Measurements from ENCODE around the gene NFIX.

Gene NFIX

DNA sequence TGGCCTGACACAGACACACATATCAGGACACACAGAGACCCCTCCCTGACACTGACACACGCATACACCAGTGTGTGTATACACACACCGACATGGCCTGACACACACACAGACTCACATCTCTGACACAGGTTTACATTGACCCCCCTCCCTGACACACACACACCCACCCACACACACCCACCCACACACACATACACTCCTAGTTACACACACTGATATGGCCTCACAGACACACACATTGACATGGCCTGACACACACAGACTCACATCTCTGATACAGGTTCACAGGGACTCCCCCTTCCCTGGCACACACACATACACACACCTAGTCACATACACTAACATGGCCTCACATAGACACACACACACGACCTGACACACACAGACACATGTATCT is 4.4 kb upstream of the NFIX start:
- no peak for DNase-seq

DNA sequence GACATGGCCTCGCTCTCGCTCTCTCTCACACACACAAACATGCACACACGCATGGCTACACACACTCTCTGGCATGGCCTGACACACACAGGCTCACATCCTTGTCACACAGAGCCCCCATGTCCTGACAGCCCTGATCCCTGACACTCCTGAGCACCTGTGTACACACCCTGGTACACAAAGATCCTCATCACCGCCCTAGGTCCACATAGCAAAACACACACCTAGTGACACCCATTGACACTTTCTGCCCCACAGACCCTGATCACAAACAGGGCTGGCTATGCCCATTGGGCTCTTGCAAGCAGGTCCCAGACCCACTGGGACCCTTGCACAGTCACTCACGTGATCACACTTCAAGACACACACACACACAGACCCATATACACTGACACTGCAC is 4.0 kb upstream of the NFIX start:
- no peak for DNase-seq

DNA sequence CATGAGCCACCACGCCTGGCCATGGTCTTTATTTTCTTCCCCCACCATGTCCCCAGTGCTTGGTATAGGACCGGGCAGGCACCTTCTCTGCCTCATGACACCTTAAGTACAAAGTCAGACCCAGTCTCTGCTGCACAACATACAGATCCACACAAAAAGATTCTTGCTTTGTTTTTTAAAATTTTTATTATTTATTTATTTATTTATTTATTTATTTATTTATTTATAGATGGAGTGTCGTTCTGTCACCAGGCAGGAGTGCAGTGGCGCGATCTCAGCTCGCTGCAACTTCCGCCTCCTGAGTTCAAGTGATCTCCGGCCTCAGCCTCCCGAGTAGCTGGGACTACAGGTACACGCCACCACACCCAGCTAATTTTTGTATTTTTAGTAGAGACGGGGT is 2.5 kb upstream of the NFIX start:
- no peak for DNase-seq

DNA sequence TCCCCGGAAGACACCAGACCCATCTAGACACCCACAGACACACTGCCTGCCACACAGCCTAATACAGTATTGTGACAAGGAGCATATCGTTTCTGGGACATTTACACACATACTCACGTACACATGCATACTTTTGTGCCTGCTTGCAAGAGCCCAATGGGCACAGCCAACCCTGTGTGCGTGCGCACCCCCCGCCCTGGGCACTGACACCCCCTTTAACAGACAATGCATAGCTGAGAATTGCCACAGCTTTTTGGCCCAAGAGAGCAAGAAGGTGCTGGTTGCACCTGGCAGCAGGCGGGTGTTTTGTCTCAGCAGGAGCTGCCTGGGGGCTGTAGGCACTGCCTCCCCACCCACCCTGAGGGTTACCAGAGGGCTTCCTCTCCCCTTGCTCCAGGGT is 1.7 kb upstream of the NFIX start:
- no peak for DNase-seq

DNA sequence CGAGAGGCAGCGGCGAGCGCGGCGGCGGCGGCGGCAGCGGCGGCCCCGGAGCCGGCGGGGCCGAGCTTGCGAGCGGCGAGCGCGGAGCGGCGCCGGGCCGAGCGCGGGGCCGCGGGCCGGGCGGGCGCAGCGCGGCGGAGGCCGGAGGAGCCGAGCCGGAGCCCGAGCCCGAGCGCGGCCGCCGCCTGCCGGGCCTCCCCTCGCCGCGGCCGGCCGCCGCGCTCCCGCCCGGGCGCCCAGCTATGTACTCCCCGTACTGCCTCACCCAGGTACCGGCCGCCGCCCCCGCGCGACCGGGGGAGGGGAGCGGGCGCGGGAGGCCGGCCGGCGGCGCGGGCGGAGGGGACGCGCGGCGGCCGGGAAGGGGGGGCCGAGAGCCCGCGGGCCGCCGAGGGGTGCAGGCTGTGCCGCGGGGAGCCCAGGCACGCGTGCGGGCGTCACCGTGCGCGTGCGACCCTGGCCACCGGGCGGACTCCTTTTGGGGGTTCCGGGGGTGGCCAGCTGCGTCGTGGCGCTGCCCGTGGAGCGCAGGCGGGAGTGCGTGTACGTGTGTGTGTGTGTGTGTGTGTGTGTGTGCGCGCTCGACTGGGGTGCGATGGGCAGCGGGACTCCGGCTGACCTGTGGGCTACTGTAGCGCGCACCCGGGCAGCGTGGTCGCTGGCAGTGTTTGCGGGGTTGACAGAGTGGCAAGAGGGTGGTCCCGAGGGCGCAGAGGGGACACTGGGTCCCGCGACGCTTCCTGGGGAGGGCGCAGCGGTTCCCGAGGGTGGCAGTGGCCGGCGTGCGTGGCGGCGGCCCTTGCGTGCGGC is 526 bp downstream of the NFIX start:
- no peak for DNase-seq

DNA sequence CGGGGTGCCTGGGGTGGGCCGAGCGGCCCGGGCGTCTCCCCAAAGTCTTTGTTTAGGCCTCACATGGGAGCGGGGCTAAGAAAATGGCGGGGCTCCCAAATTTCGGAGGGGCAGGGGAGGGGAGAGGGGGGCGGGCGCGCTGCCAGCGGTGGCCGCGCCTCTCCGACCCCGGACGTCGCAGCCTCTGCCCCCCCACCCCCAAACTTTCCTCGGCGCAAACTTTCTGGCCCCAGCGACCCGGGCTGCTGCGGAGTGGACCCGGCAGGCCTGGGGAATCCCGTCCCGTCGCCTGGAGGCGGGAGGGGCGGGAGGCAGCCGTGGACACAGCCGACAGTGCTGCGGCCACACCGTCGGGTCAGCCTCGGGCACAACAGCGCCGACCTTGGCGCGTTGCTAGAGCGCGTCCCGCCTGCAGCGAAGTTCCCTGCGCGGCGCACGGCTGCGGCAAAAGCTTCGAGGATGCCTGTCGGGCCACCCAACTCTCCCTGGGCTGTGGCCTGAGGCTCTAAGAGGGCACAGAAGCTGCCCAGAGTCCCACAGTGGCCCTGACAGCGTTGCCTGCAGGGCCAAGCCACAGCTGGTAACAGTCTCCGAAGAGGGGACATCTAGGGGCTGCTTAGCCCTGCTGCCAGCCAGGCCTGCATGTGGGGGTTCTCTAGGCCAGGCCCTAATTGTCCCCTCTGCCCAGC is 1.3 kb downstream of the NFIX start:
- no peak for DNase-seq

DNA sequence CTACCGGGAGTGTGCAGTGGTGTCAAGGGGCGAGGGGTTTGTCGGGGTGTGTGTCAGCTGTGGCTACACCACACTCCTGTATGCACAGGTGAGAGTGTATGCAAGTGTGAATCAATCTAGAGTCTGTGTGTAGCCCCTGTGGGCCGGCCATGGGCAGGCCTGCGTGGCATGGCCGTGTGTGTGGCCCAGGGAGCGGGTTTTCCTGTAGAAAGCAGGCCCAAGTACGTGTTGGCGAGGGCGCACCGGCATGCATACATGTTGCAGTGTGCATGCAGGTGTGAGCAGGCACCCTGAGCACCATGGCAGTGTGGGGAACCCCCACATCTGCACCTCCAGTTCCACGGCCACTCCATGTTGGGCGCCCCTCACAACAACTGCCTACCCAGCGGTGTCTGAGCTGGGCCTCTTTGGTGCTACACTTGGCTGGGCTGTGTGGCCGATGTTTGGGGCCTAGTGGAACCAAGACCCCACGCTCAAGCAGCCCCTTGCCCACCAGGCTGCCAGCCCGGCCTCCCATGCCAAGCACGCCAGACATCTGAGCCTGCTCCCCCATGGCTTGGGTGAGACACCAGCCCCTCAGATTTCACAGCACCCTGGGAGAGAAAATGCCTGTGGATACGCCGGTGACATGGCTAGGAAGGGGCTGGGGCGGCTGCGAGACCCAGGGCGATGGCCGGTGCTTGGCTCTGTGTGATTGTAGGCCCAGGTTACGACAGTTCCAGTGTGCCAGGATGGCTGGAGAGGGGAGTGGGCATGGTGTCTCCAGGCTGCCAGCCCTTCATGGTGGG is 2.1 kb downstream of the NFIX start:
- DNase-seq = no peak

DNA sequence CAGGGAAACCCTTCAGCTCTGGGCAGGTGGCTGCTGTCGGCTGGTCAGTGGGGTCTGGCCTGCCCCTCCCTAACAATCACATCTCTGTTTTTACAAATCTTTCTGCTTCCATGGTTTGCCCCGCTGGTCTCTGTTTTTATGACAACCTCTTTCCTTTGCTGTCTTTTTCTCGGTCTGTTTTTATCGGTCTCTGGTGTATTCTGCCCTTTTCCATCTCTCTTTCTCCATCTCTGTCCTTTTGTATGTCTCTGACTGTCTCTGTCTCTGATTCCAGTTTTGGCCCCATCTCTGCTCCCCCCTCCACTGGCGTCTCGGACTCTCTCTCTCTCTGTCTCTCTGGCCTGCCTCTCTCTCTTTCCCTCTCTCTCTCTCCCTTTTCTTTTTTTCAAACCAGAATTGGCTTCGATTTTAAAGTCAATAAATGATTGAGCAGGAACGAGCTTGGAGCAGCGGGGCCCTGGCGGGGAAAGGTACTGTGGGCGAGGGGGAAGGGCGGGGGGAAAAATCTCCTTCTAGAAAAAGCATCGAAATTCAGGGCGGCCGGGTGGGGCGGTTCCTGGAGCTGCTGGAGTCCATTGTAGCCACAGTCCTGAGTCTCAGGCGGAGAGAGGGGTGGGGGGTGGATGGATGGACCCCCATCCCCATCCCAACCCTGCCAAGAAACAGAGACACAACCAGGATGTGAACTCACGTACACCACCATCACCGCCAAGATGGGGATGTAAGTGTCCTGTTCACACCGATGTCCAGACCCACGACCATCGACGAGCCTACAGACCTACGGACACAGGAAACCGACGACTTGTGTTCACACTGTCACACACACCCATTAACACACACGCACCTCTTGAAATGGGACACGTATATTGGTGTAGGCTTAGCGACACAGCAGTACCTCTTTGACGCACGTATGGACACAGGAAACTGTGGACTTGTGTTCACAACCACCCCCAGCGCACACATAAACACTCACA is 3.0 kb downstream of the NFIX start:
- DNase-seq = no peak

DNA sequence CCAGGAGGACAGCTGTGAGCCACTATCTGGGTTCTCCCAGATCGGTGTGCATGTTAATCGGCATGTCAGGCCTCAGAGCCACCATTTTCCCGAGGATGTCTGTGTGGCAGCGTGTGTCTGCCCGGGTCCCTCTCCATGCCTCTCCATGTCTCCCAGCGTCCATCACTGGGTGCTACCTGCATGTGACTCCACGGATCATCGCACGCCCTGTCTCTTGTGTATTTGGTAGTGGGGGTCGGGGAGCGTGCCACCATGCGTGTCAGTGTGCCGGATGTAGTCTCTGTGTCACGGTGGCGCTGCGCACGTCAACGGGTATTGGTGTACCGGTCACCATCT is 5.9 kb downstream of the NFIX start:
- no peak for DNase-seq

DNA sequence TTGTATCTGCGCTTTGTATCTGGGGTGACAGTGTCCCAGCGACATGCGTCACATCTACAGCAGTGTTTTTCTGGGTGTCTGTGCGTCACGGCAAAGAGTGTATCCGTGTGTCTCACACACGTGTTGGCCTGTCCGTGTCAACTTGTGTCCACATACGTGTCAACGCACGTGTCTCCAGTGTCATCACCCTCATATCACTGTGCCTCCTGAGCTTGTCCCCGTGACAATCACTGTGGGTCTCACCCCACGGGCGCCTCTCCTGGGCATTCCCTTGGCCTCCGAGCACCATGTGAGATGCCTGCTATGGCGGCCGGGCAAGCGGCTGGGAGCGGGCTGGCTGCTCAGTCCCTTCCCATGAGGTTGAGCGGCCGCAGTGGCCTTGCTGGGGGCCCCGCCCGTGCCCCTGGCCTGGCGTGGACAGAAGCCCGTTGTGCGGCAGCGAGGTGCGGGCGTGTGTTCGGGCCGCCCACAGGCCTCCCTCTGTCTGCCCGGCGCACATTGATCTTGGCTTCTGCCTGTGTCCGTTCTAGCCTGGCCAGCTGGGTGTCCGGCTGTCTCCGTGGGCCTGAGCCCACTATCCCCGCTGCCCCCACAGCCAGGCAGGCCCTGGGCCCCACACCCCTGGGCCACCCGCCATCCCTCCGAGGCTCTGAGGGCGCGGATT is 6.4 kb downstream of the NFIX start:
- no peak for DNase-seq

DNA sequence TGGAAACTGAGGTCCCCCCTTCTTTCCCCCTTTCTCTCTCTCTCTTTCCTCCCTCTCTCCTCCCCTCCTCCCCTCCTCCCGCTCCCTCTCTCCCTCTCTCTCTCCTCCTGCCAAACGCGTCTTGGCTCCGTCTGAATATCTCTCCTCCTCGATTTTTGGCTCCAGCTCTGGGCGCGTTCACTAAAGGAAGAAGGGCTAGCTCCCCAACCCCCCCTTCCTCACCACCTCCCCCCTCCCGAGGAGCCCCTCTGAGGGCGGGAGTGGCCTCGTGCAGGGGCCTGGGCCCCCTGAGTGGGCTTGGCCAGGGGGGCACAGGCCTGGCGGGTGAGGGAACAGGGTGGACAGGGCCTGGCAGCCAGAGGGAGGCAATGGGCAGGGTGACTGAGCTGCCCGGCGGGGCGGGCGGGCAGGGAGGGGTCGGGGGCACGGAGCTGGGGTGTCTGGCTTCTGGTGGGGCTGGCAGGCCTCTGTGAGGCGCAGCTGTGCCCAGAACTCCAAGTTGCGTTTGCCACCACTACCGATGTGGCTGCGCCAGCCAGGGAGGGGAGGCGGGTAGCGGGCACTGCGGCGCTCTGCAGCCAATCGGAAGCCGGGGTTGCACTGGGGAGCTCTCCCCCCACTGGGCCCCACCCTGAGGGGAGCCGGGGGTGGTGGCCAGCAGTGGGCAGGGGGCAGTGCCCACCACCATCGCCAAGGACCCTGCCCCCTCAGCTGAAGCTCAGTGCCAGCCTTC is 7.1 kb downstream of the NFIX start:
- DNase-seq = no peak

DNA sequence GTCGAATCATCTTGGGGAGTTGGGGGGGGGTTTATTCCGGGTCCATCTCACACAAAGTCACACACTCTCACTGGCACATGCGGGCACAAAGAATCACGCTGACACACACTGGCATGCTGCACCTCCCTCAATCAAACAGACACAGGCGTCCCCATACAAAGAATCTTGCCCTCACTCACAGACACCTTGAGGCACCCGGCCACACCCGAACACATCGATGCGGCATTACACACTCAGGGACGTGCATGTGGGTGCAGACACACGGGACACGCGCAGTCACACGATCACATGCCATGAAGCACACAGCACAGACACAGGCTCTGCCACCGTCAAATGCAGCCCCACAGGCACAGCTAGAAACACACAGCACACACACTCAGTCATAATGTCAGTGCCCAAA is 7.8 kb downstream of the NFIX start:
- no peak for DNase-seq

DNA sequence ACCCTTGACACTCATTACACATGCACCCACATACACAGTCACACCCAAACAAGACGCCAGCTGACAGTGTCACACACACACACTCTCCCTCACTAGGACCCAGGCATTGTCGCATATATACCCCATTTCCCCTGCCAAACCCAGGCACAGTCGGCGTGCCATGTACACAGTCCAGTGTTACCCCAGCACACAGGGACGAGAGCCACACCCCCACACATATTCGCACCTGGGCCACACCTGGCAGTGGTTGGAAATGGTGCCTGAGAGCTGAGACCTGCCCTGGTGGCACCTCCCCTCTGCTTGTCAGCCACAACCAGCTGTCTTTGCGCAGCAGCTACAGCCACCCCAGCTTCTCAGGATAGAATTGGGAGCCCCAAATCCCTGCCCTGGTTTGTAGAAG is 9.0 kb downstream of the NFIX start:
- DNase-seq = no peak

DNA sequence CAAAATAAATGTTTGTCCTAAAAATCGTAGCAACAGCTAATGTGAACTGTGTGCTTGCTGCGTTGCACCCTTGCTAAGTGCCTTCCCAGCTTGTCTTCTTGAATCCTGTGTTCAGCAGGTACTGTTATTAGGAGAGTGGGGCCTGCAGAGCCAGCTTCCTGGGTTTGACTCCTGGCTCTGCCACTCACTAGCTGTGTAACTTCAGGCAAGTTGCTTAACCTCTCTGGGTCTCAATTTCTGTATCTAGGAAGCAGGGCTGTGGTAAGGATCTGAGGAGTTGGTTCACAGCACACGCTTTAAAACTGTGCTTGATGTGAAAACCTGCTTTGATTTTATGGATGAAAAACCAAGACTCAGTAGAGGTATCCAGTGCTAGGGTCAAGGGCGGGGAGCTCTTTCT is 10.0 kb downstream of the NFIX start:
- no peak for DNase-seq

DNA sequence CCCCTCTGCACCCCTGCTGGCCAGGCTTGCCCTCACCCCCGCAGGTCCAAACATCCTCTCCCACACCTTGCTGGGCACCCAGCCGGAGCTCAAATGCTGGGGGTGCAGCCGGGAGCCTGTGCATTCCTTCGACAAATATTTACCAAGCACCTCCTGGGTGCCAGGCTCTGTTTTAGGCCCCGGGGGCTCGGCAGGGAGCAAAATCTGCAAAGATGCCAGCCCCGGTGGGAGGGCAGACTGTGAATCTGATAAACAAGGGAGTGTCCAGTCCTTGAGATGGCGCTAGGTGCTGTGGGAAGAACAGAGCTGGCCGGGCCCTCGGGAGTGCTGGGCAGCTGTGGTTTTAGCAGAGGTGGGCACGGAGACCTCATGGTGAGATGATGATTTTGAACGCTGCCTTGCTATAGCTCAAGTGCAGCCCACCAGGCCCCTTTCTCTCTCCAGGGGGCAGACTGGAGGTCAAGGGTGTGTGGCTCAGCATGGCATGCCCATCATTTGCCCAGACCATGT is 10.6 kb downstream of the NFIX start:
- DNase-seq = no peak

DNA sequence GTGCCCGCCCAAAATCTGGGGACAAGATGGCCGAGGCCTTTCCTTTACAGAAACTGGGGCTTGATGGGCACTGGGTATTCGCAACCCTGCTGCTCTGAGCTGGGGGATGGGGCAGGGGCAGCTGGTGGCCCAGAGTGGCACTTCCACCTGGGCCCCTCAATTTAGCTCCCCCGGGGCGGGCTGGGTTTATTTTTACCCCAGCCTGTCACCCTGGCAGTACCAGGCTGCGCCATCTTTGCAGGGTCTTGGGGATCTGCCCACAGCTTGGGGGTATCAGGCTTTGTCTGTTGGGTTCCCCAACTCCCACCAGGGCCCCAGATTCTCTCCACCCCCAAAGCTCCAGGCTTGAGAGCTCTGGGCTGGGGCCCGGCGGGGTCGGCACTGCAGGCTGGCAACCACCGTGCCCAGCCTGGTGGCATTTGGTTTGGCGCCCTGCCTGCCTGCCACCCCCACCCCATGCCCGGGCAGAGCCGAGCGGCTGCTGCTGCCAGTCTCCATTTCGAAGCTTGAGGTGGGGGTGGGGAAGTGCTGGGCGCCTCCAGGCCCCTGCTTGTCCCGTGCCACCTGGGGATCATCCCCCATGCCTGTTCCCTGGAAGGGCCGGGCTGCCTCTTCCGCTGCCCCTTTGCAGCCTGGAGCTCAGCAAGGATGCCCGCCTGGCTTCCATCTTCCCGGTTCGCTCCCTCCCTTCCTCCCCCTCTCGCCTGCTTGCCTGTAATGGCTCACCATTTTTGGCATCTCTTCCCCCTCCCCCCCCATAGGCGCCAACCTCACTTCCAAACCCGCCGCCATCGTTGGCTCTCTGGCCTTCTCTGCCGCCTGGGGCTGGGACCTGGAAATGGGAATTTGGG is 11.4 kb downstream of the NFIX start:
- DNase-seq = no peak

DNA sequence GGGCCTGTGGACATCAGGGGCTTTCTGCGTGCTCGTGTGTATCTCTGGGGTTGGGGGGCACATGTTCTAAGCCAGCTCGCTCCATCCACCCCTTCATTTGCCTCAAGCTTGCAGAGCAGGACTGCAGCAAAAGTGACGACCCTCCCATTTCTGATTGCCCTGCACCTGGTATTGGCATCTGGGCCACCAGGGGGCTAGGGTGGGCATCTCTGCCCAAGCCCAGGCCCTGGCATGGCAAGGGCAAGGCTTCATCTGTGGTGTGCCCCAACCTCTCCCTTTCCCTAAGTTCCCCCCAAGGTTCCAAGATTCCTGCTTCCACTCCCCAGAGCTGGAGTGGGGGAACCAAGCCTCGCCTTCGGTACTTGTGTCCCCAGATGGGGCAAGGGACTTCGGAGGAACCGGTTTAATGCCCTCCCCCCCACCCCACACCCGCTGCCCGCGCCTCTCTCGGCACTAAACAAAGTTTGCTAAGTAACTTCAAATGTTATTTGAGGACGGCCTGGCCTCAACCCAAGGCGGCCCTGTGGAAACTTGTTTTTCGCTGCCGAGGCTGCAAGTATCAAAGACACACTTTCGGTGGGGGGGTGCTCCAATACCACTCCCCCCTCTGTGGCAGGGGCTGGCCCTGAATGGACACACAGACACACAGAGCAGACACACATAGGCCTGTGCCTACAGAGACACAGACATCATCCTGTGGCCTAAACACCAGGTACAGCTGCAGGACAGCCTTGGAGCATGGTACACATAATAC is 12.2 kb downstream of the NFIX start:
- DNase-seq = no peak

DNA sequence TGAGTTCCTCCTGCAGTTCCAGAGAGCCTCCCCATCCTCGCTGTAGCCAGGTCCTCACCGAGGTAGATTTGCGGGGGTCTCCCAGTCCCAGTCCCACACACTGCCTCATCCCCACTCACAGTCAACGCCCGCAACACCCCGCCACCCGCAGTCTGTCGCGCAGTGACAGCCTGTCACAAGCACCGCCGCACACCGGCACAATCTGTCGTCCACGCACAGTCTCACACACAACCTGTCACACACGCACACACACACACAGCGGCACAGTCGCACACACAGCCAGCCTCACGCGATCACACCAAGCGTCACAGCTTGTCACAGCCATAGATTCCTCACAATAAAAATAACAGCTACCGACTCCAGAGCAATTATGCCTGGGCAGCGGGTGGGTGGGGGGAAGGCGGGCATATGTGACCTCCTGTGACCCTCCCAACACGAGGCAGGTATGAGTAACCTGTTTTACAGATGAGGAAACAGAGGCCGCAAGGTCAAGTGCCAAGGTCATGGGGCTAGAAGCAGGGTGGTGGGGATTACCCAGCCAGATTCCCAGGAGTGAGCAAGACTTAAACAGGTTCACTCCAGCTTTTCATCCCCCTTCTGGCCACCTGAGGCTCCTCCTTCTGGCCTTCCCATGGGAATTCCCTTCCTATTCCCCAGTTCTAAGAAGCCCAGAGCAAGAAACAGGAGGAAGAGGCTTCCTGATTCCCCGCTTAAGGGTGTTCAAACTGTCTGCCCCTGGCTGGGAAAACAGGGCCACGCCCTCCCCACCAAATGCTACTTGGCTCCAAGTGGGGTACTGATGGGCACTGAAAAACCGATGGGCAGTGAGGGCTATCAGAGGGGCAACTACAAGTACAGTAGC is 13.9 kb downstream of the NFIX start:
- DNase-seq = no peak
